ENCODE data around the gene ZNF324. TPM values are rescaled to one million over a fixed set of nuclear protein-coding genes. Genes with fewer than 3 reads are reported as not detected.
A peak's percentile ranks its signal among the peaks of the same experiment; 100 is the strongest.

The ZNF324 gene
- total and polyA plus RNA-seq, 2 of the 13 experiments (the other 11 are each of a cell fraction or from before 2014, with no cell fraction given): 1.1 to 4.7 TPM

- TF ChIP-seq, protein P1, sequence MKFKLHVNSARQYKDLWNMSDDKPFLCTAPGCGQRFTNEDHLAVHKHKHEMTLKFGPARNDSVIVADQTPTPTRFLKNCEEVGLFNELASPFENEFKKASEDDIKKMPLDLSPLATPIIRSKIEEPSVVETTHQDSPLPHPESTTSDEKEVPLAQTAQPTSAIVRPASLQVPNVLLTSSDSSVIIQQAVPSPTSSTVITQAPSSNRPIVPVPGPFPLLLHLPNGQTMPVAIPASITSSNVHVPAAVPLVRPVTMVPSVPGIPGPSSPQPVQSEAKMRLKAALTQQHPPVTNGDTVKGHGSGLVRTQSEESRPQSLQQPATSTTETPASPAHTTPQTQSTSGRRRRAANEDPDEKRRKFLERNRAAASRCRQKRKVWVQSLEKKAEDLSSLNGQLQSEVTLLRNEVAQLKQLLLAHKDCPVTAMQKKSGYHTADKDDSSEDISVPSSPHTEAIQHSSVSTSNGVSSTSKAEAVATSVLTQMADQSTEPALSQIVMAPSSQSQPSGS (CRISPR knock-in tag; IDR thresholded peaks at IDR 0.05): 0 out of 2 replicates have a peak, but pooled peaks have one; percentile 31
- TF ChIP-seq FOXM1 (CRISPR knock-in tag; IDR thresholded peaks at IDR 0.05) (no peak), ZNF549 (CRISPR knock-in tag; IDR thresholded peaks at IDR 0.05) (no peak), ZNF564 (CRISPR knock-in tag; IDR thresholded peaks at IDR 0.05) (no peak), JUNB (CRISPR knock-in tag; IDR thresholded peaks at IDR 0.05; ENCODE audit: borderline replicate concordance) (peak; percentile 74), GABPB1 (CRISPR knock-in tag; IDR thresholded peaks at IDR 0.05) (no peak), HIC2 (CRISPR knock-in tag; IDR thresholded peaks at IDR 0.05; ENCODE audit: low read depth) (peak; percentile 51; the same call in 1 of the 2 replicates), CC2D1A (CRISPR knock-in tag; IDR thresholded peaks at IDR 0.05) (no peak), KMT2B (CRISPR knock-in tag; IDR thresholded peaks at IDR 0.05) (0 out of 2 replicates have a peak, but pooled peaks have one; percentile 10), ZNF160 (CRISPR knock-in tag; IDR thresholded peaks at IDR 0.05) (no peak), FOXP4 (CRISPR knock-in tag; IDR thresholded peaks at IDR 0.05) (peak; percentile 77)
- TF ChIP-seq, protein P2, sequence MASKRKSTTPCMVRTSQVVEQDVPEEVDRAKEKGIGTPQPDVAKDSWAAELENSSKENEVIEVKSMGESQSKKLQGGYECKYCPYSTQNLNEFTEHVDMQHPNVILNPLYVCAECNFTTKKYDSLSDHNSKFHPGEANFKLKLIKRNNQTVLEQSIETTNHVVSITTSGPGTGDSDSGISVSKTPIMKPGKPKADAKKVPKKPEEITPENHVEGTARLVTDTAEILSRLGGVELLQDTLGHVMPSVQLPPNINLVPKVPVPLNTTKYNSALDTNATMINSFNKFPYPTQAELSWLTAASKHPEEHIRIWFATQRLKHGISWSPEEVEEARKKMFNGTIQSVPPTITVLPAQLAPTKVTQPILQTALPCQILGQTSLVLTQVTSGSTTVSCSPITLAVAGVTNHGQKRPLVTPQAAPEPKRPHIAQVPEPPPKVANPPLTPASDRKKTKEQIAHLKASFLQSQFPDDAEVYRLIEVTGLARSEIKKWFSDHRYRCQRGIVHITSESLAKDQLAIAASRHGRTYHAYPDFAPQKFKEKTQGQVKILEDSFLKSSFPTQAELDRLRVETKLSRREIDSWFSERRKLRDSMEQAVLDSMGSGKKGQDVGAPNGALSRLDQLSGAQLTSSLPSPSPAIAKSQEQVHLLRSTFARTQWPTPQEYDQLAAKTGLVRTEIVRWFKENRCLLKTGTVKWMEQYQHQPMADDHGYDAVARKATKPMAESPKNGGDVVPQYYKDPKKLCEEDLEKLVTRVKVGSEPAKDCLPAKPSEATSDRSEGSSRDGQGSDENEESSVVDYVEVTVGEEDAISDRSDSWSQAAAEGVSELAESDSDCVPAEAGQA (IDR thresholded peaks at IDR 0.05; ENCODE audit: low read depth): no peak
- TF ChIP-seq, protein P2 (CRISPR knock-in tag; IDR thresholded peaks at IDR 0.05; ENCODE audit: borderline replicate concordance): no peak
Observed at GRCh38 chr19:58510084-58510862, 43.4 kb downstream of the ZNF324 start (continued).
